GM19324 (cell line): ENCODE results near the gene PLXNA2.
A peak's percentile ranks its signal among the peaks of the same experiment; 100 is the strongest.

ENCODE experiments used
- ATAC-seq: cut with Tn5 transposase; IDR thresholded peaks from one replicate; pipeline ENCODE4 v1.9.1; 2021; ENCODE audit warnings: mild to moderate bottlenecking, moderate library complexity; ENCODE audit not compliant: unreplicated experiment, low FRiP score

The PLXNA2 gene

DNA sequence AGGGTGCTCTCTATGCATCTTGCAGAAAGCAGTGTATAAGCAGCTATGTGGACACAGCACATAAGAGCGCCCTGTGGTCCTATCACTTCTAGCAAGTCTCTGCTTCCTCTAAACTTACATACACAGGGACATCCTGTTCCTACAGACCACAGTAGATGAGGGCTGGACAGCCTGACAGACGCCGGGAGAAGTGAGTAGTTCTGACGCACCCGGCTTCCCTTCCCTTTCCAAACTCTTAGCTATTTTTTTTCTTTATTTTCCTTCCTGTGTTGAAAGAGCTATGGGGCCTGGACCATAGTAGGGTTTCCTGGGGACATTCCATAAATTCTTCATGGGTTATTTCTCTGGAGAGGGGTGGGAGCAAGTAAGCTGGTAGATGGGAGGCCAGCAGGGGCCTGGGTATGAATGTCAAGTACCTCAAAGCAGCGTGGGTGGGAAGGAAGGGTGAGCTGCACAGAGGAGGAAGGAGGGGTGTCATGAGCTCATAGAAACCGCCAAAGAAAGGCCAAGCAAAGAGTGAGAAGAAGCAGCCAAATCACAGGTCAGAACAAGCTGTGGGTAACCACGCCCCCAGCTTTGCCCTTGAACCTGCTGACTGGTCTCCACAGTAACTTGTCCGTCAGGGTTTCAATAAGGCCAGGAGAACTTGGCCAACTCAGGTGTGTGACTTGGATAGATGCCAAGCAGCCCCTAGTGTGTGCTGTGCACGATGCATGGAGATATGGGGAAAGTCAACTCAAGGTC is 36.6 kb downstream of the PLXNA2 start:
- no peak for ATAC-seq

GRCh38 chr1:208206092-208206698 is 38.0 kb downstream of the PLXNA2 start:
- no peak for ATAC-seq

GRCh38 chr1:208205216-208206013 is 38.8 kb downstream of the PLXNA2 start:
- ATAC-seq: no peak

GRCh38 chr1:208204779-208205178 is 39.4 kb downstream of the PLXNA2 start:
- no peak for ATAC-seq

- no peak for ATAC-seq
Observed at GRCh38 chr1:208203848-208204609, 40.2 kb downstream of the PLXNA2 start.

DNA sequence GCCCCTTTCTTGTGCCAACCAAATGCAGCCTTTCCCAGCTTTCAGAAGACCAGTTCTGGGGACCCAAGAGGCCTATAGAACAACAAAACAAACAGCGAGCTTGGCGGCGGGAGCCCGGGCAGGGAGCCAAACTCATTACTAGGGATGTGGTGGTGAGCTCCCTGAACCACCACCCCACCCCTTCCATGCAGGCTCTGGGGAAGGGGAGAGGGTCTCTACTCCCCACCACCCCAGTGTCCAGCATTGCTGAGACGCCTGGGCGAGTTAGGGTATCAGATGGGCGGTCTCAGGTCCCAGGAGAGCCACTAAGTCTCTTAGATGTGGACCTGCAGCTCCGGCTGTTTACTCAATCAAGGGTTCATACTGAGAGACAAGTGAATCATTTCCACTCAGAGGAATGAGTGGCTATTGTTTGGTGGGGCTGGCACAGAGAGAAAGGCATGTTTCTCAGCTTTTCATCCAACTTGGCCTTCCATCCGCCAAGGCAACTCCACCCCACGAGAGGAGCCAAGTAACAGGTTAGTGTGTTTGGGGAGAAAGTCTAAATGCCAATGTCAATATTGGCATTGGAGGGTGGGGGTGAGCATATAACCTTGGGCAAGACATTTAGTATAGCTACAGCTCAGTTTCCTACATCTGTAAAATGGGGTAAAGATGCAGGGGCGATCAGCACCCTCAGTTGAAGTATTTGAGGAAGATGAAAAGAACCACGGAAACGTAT is 40.9 kb downstream of the PLXNA2 start:
- ATAC-seq: no peak

- no peak for ATAC-seq
Observed at GRCh38 chr1:208202333-208202995, 41.7 kb downstream of the PLXNA2 start.

- ATAC-seq: no peak
Observed at GRCh38 chr1:208201229-208201628, 43.0 kb downstream of the PLXNA2 start.

- ATAC-seq: no peak
Observed at GRCh38 chr1:208200116-208200515, 44.1 kb downstream of the PLXNA2 start.

- no peak for ATAC-seq
Observed at GRCh38 chr1:208198236-208198635, 45.9 kb downstream of the PLXNA2 start.

- no peak for ATAC-seq
Observed at GRCh38 chr1:208194944-208195343, 49.2 kb downstream of the PLXNA2 start.

GRCh38 chr1:208192995-208193394 is 51.2 kb downstream of the PLXNA2 start:
- ATAC-seq: no peak

GRCh38 chr1:208190784-208191183 is 53.4 kb downstream of the PLXNA2 start:
- ATAC-seq: no peak

DNA sequence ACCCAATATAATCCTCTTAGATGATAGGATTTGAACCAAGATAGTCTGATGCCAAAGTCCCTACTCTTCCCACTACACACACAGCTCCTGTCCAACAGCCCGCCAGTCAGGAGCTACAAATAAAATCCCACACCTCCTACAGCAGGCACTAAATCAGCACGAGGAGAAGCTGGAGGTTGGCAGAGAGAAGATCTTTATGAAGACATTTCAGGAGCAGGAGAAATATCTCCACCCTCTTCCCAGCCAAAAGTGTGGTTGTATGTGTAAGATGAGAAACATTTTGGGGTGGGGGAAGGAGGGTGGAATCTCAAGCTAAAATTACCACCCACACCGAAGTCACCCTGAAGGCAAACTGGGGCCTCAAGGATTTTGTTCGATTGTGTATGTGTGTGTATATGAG is 54.5 kb downstream of the PLXNA2 start:
- ATAC-seq: no peak

GRCh38 chr1:208189183-208189582 is 55.0 kb downstream of the PLXNA2 start:
- ATAC-seq: no peak

- ATAC-seq: no peak
Observed at GRCh38 chr1:208188607-208189006, 55.6 kb downstream of the PLXNA2 start.

- peak; percentile 63 for ATAC-seq
Observed at GRCh38 chr1:208187499-208188041, 56.6 kb downstream of the PLXNA2 start.

- ATAC-seq: no peak
Observed at GRCh38 chr1:208185801-208186231, 58.4 kb downstream of the PLXNA2 start.

- ATAC-seq: no peak
Observed at GRCh38 chr1:208184966-208185654, 59.1 kb downstream of the PLXNA2 start.
